AG09319 (cell line): ENCODE measurements around the gene SLC12A6.
A peak's percentile ranks its signal among the peaks of the same experiment; 100 is the strongest.

ENCODE experiments used
- DNase-seq: peaks from one replicate; pipeline ENCODE4 v3.0.0-alpha.2; 2010; ENCODE audit warnings: low read depth; ENCODE audit errors: extremely low read depth
- CTCF ChIP-seq: IDR thresholded peaks from 2 replicates; pipeline ENCODE4 v1.5.1; 2011; ENCODE audit warnings: low read depth, mild to moderate bottlenecking, inconsistent platforms, low read length, moderate library complexity

SLC12A6 gene

GRCh38 chr15:34361278-34361677 lies 23.7 kb upstream of the SLC12A6 start:
- no peak for TF ChIP-seq CTCF
- DNase-seq: no peak

- DNase-seq: no peak
These were observed 22.7 kb upstream of the SLC12A6 start for GRCh38 chr15:34360298-34360697.

GRCh38 chr15:34359416-34359815 lies 21.8 kb upstream of the SLC12A6 start:
- TF ChIP-seq CTCF: no peak
- DNase-seq: no peak

More at GRCh38 chr15:34360298-34360697, 22.7 kb upstream of the SLC12A6 start:
- TF ChIP-seq CTCF: no peak

- DNase-seq: no peak
- TF ChIP-seq CTCF: no peak
These were observed 21.4 kb upstream of the SLC12A6 start for GRCh38 chr15:34358948-34359347.

GRCh38 chr15:34358367-34358766 lies 20.8 kb upstream of the SLC12A6 start:
- no peak for DNase-seq
- peak; percentile 4; the same call in 1 of the 2 replicates for TF ChIP-seq CTCF

- DNase-seq: no peak
- TF ChIP-seq CTCF: no peak
These were observed 20.1 kb upstream of the SLC12A6 start for GRCh38 chr15:34357653-34358052.

GRCh38 chr15:34355241-34355640 lies 17.7 kb upstream of the SLC12A6 start:
- TF ChIP-seq CTCF: no peak
- no peak for DNase-seq

GRCh38 chr15:34354286-34354685 lies 16.7 kb upstream of the SLC12A6 start:
- DNase-seq: no peak
- no peak for TF ChIP-seq CTCF
